Esophagus squamous epithelium (tissue), 5 donors: ENCODE measurements around the gene CXCL14. TPM values are rescaled to one million over a fixed set of nuclear protein-coding genes. Genes with fewer than 3 reads are reported as not detected.

ENCODE experiments used
- DNase-seq: peaks from one replicate; lab custom pipeline; 2025; lab: John Stamatoyannopoulos, UW
- H3K27ac ChIP-seq, 4 donors: fragments of 200-600 bp; sonication (generic); one replicate each; pipeline ENCODE4 v1.5.1; 2016 to 2019; ENCODE audit warnings: mild to moderate bottlenecking in 1 of 4
- H3K27me3 ChIP-seq, 4 donors: fragments of 200-600 bp; sonication (generic); 1 replicate in 3 of 4; 2 replicates in 1 of 4; pipeline versions ENCODE4 v1.5.1 to v1.6.0; 2017 to 2021; ENCODE audit warnings: antibody characterized with exemption in 1 of 4
- H3K36me3 ChIP-seq, 3 donors: fragments of 200-600 bp; sonication (generic); one replicate each; pipeline ENCODE4 v1.5.1; 2016 to 2019
- H3K4me1 ChIP-seq, 3 donors: fragments of 200-600 bp; sonication (generic); one replicate each; pipeline ENCODE4 v1.5.1; 2017 to 2019
- H3K4me3 ChIP-seq, 4 donors: fragments of 200-600 bp; sonication (generic); 1 replicate in 3 of 4; 2 replicates in 1 of 4; pipeline ENCODE4 v1.5.1; 2016 to 2019; ENCODE audit warnings: mild to moderate bottlenecking in 2 of 4, moderate library complexity in 1 of 4
- H3K9me3 ChIP-seq, 3 donors: fragments of 200-600 bp; sonication (generic); one replicate each; pipeline ENCODE4 v1.5.1; 2016 to 2019
- CTCF ChIP-seq, 6 experiments: fragments of 450-650 bp in 4 of 6; fragments of 200-600 bp in 2 of 6; sonication (generic) in 2 of 6; IDR thresholded peaks; one replicate each; pipeline ENCODE4 v1.5.1; 2016 to 2019; ENCODE audit warnings: antibody characterized with exemption in 6 of 6, mild to moderate bottlenecking in 4 of 6, moderate library complexity in 4 of 6
- POLR2A ChIP-seq, 4 donors: fragments of 450-650 bp; IDR thresholded peaks; one replicate each; pipeline ENCODE4 v1.6.1; 2017; ENCODE audit warnings: antibody characterized with exemption in 4 of 4, mild to moderate bottlenecking in 4 of 4, moderate library complexity in 3 of 4
- WGBS, 2 donors: methylation state at CpG; one replicate each; pipeline ENCODE4 v1.1.5; 2018; 5-methylcytosine and 5-hydroxymethylcytosine counted together
- intact Hi-C: fragments of 100-400 bp; cut with DNase I; formaldehyde crosslinking; loops from one replicate; pipeline ENCODE4 v1.15.0; 2022
- total RNA-seq, 4 donors: library from RNA; depleted of rRNA; stranded (reverse); fragments of >200 nt; gene quantifications; one replicate each; pipeline ENCODE4 v1.1.0, GENCODE V29; 2016
- donor health status: DM: yes; HTN: yes; CAD: no.

The CXCL14 gene
- 100 to 1,000 TPM in 2 of 4 donors, 10 to 100 TPM in 2; 23.1 to 160 (median 95.4) TPM for total RNA-seq

- no peaks in the 10 kb centered on the region for H3K9me3 ChIP-seq
Measured at GRCh38 chr5:135578685-135579341, at the start of gene CXCL14. TSS of gene CXCL14 (minus strand) at chr5:135578991. CDS start at chr5:135578778, 213 bp downstream.

GRCh38 chr5:135626636-135627035 is 47.8 kb upstream of the CXCL14 start:
- WGBS, 2 donors, result 58 to 71% methylated on average over 2 to 3 of the region's 3 CpGs
- no peaks in the 10 kb centered on the region for H3K27me3 ChIP-seq
- no peaks in the 10 kb centered on the region for H3K4me1 ChIP-seq
- intact Hi-C loops, result no loop called here
- H3K27ac ChIP-seq, result no peak overlapping the region
- DNase-seq, result no peak
- no peaks in the 10 kb centered on the region for H3K9me3 ChIP-seq
- TF ChIP-seq CTCF (IDR thresholded peaks at IDR 0.05) (no peak), POLR2A (IDR thresholded peaks at IDR 0.05) (no peak)
- no peaks in the 10 kb centered on the region for H3K36me3 ChIP-seq
- no peak overlapping the region for H3K4me3 ChIP-seq

More at GRCh38 chr5:135578685-135579341, at the start of gene CXCL14:
- Histone ChIP-seq H3K27ac (peak within 1 kb of the TSS; percentile 72 to 75 (median 73)), H3K36me3 (no peaks in the 10 kb centered on the region), H3K4me1 (peaks cover 8 to 54% (median 11%) of the 10 kb centered on the region in 3 donors), H3K27me3 (peaks cover 0 to 89% (median 5%) of the 10 kb centered on the region in 4 donors), H3K4me3 (peak within 1 kb of the TSS; percentile 51 to 71 (median 54))
- WGBS, 2 donors, result 0% methylated on average over 31 of the region's 68 CpGs; no CpG with 5 or more reads in 1 of the 2 donors
- no peak for DNase-seq
- intact Hi-C loops, result no loop called here
- peak in 3 of 4 donors; percentile 39 to 71 (median 71) for TF ChIP-seq POLR2A (IDR thresholded peaks at IDR 0.05)
- peak in 1 of 6 experiments; percentile 7 for TF ChIP-seq CTCF (IDR thresholded peaks at IDR 0.05)

GRCh38 chr5:135625961-135626360 is 47.2 kb upstream of the CXCL14 start:
- no peak for DNase-seq
- Histone ChIP-seq H3K9me3 (no peaks in the 10 kb centered on the region), H3K27ac (no peak overlapping the region), H3K27me3 (no peaks in the 10 kb centered on the region), H3K36me3 (no peaks in the 10 kb centered on the region), H3K4me1 (no peaks in the 10 kb centered on the region), H3K4me3 (no peak overlapping the region)
- 72 to 100% methylated on average over 1 to 3 of the region's 3 CpGs for WGBS, 2 donors
- TF ChIP-seq CTCF (IDR thresholded peaks at IDR 0.05), result no peak
- TF ChIP-seq POLR2A (IDR thresholded peaks at IDR 0.05), result no peak
- intact Hi-C loops, result no loop called here

GRCh38 chr5:135625486-135625885 is 46.7 kb upstream of the CXCL14 start:
- Histone ChIP-seq H3K4me1 (no peaks in the 10 kb centered on the region), H3K4me3 (no peak overlapping the region), H3K27ac (no peak overlapping the region), H3K9me3 (no peaks in the 10 kb centered on the region), H3K27me3 (no peaks in the 10 kb centered on the region), H3K36me3 (no peaks in the 10 kb centered on the region)
- no peak for DNase-seq
- WGBS, 2 donors, result 80 to 100% methylated on average over 1 of the region's 1 CpG
- TF ChIP-seq CTCF (IDR thresholded peaks at IDR 0.05), result no peak
- TF ChIP-seq POLR2A (IDR thresholded peaks at IDR 0.05), result no peak
- intact Hi-C loops, result no loop called here

- Histone ChIP-seq H3K27ac (no peak overlapping the region), H3K9me3 (peaks cover 0 to 3% (median 0%) of the 10 kb centered on the region in 3 donors), H3K4me1 (no peaks in the 10 kb centered on the region), H3K27me3 (no peaks in the 10 kb centered on the region), H3K4me3 (no peak overlapping the region), H3K36me3 (no peaks in the 10 kb centered on the region)
- WGBS, 2 donors, result 86 to 100% methylated on average over 1 of the region's 2 CpGs
- no peak for DNase-seq
- intact Hi-C loops, result no loop called here
- TF ChIP-seq POLR2A (IDR thresholded peaks at IDR 0.05), result no peak
- TF ChIP-seq CTCF (IDR thresholded peaks at IDR 0.05), result no peak
Measured at GRCh38 chr5:135625061-135625460, 46.3 kb upstream of the CXCL14 start.
